Gastroesophageal sphincter (tissue), 3 donors: Measurements from ENCODE around the gene RPL10A.

Experiments
- CTCF ChIP-seq, 4 experiments: fragments of 200-600 bp in 2 of 4; fragments of 450-650 bp in 2 of 4; sonication (generic) in 1 of 4; IDR thresholded peaks; one replicate each; pipeline ENCODE4 v1.5.1; 2017 to 2019; ENCODE audit warnings: antibody characterized with exemption in 4 of 4, mild to moderate bottlenecking in 2 of 4, moderate library complexity in 2 of 4
- POLR2A ChIP-seq, 2 donors: fragments of 450-650 bp; IDR thresholded peaks; one replicate each; pipeline ENCODE4 v1.6.1; 2017; ENCODE audit warnings: antibody characterized with exemption in 2 of 2, mild to moderate bottlenecking in 2 of 2, moderate library complexity in 1 of 2
- POLR2AphosphoS5 ChIP-seq: sonication (generic); formaldehyde crosslinking; IDR thresholded peaks from one replicate; pipeline ENCODE4 v1.6.1; 2017; ENCODE audit warnings: antibody characterized with exemption

GRCh38 chr6:35483062-35483461 lies 14.9 kb downstream of the RPL10A start:
- TF ChIP-seq CTCF (IDR thresholded peaks at IDR 0.05) (no peak), POLR2AphosphoS5 (no peak), POLR2A (IDR thresholded peaks at IDR 0.05) (no peak)
